AML-193 (cell line): Measurements from ENCODE around the gene ZBTB16.

Experiments
- DNase-seq, 2 experiments: peaks; one replicate each; lab custom pipeline; 2025; lab: John Stamatoyannopoulos, UW

Gene ZBTB16

DNA sequence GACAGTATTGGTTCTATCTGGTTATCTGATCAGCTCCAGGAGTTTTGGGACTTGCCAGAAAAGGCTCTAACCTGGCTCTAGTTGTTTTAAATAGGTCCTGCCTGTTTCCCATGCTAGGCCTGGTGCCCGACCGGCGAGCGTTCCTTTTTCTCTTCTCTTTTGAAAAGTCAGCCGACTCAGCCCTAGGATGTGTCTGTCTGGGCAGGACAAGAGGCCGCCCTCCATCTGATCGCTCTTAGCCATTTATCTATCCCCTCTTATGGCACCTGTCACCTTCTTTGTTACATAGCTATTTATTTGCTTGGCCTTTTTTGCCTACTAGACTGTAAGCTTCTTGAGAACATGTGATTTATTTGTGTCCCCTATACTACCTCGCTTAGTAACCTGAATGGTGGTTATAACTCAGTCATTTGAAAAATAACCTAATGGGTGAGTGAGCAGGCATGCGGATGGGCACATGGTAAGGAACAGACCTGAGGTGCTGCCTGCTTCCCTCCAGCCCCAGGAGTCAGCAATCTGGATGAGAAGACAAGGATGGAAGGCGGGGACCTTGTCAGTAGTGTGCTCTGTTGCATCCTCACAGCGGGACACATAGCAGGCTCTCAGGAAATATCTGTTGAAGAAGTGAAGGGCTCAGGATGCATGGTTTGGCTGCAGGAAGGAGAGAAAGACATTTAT lies 108.4 kb downstream of the ZBTB16 start:
- no peak for DNase-seq

DNA sequence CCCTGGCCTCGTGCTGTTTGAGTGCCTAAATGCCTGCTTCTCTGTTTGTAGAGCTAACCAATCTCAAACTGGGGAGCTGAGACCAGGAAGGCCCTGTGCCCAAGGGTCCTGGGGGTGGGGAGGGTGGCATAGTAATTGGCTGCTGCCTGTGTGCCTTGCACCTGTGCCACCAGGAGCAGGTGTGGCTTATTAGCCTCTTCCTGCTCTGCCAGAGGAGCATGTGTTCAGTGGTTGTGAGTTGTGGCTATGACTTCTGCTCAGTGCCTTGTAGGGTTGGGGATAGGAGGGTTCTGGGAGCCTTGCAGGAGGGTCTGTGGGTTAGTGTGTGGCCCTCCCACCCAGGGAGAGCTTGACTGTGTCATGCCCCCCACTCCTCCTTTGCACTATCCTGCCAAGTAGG lies 109.2 kb downstream of the ZBTB16 start:
- no peak for DNase-seq

DNA sequence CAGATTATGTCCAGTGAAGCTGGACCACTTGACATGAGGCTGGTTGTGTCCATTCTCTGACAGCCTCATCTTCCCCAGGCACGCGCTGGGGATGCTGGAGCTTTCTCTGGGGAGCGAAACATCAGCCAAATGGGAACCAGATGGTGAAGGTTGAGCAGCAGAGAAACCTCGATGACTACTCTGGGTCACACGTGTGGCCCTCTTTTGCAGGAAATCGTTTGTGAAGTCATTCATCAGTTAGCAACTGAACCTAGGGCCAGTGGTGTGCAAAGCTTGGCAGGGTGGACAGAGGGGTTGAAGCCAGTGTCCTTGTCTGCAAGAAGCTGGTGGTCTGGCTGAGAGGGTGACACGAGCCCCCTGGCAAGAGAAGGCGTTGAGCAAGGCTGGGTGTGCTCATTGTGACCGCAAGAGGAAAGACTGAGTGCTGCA lies 109.8 kb downstream of the ZBTB16 start:
- no peak for DNase-seq

DNA sequence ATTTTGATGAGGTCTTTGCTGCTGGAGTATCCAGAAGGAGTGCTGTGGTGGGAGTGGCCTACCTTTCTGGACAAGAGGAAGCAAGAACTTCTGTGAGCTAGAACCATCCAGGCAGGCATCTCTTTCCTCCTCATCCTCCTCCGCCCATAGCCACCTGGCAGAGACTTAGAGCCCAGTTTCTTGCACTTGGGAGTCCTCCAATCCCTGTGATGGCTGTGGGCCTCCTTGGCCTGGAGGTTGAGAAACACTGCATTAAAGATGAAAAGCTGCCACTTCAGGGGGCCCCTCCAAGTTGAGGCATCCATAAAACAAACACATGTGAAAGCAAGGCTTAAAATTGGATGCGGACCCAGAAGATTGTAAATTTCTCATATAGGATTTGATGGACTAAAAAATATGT lies 110.3 kb downstream of the ZBTB16 start:
- DNase-seq: no peak

DNA sequence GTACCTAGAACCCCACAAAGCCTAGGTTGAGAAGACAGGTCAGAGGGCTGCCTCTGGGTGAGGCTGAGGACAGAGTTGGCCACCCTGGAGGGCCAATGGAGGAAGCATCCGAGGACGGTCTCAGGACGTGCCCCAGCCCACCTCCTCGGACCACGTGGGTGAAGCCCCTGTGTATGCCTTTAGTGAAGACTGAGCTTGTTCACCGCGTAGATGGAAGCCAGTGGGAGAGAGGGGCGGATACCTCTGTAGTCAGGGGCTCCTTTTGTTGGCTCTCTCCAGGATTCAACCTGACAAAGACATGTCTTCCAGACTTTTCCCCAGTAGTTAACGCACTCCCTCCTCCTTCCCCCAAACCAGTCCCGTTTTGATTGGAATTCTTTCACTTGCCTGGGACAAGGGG lies 110.7 kb downstream of the ZBTB16 start:
- no peak for DNase-seq

DNA sequence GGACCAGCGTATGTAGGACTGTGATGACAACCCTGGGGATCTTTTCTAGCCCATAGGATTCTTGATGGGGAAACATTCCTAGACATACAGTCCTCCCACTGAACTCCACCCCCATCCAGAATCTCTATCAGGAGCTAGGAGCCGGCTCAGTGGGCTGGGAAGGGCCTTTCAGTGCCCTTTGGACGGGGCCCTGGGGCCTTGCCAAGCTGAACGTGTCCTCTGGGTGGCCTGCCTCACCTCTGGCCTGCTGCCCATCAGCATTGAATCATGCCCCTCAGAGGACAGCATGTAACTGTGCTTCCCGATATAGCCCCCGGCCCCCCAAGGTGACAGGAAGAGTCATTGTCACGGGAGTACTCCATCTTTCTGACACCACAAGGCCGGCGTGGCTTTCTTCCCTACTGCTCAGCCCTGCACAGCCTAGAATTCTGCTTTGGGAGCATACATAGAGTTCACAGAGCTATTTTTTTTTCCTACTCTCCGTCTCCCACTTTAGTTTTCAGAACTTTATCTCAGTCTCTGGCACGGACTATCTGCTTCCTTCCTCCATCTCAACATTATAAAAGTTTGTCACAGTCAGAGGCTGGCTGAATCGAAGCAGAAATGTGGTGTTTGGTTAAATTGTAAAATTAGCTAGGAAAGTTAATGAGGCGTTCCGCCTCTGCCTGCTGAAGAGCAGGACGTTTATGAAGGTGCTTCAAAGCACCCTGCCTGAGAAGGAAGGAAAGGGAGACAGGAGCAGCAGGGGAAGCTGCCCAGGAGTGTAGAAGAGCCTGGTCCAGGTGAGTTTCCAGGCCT lies 111.9 kb downstream of the ZBTB16 start:
- DNase-seq: no peak

DNA sequence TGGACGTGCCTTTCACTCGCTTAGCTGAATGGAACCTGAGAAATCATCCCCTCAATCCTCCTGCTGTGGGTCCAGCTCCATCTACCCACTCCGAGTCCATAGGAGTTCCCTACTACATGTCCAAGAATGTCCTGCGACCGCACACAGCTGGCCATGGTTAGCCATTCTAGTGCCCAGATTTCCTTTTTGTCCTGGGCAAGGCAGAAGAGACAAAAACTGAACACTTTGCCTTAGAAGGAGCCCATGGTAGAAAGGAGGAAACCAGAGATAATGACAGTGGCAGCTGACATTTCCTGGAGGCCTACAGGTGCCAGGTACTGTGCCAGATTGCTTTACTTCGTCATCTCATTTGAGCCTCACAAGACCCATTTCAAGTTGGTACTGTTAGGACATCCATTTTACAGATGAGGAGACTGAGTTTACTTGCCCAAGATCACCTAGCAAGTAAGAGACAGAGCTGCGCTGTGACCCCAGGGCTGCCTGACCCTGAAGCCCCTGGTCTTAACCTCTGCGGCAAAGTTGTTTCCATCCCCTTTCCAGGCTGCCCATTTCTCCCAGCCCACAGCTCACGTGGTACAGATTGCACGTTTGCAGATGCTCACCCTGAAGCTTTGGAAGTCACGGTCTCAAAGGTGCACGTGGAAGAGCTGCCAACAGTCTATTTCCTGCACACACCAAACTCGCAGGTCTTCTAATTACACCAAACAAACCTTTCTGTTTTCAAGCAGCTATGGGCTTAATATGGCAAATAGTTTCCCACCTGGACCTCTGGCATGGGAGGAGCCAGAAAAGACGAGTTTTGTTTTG lies 112.7 kb downstream of the ZBTB16 start:
- no peak for DNase-seq

DNA sequence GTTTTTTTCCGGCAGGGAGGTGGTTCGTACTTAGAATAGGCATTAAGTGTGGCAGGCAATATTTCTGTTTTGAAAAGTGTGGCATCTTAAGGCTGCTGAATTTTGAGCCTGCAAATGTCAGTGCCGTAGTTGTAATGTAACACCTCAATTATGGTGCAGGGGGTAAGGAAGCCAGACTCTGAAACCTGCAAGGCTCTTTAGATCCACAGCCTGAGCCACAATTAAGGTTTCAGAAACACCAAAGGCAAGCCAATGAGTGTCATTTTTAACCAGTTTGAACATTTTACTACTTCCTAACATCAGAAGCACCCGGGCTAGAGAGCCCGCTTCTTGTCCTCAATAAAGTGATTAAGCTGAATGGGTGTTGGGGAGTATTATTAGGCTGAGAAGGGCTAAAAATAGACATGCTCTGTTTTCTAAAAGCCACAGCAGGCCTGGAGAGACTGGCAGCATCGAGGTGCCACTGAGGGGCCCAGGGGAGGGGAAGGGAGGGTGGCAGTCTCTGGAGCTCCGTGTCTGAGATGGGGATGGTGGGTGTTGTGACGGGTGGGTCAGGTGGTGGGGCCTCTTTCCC lies 113.4 kb downstream of the ZBTB16 start:
- DNase-seq: no peak

DNA sequence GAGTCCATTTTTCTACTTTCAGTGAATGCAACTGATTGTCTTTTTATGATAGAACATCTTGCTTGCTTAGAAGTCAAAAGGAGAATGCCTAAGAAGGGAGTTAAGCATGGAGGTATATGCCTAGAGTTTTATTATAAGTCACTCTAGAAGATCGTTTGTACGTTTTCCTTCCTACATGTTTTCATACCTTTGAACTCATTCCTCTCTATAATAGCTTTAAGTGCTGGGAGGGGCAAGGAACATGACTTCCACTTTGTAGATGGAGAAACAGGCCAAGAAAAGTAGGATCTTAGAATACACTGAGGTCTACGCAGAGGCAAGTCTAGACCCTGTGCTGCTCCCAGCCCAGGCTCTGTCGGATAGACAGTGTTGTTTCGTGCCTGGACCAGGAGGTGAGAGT lies 114.3 kb downstream of the ZBTB16 start:
- DNase-seq: no peak

DNA sequence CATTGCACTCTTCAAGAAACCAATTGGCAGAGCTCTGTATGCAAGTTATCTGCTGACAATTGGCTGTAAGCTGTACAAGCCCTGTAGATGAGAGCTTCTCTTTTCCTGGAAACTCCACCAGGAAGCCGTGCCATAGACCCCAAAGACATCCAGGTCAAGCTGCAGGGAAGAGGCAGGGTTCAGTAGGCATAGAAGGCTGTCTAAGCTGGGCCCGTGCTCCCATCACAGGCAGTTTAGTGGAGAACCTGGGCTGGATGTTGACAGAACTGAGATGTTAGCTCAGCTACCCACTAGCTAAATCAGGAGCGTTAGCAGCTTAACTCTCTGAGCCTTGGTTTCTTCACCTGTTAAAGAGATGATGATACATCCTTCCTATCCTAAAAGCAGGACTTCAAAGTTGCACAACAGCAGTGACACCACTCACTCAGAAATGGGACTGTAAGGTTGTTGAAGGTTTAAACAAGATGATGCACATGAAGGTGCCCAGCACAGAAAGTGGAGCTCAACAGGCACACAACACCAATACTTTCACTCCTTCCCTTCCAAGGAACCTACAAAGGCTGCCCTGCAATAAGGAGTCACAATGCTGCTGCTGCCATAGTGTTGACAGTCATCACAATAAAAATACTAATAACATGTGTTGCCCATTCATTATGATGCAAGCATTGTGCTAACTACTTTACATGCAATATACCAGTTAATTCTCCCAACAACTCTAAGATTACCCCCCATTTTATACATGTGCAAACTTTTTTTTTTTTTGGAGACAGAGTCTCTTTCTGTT lies 115.4 kb downstream of the ZBTB16 start:
- DNase-seq: no peak

DNA sequence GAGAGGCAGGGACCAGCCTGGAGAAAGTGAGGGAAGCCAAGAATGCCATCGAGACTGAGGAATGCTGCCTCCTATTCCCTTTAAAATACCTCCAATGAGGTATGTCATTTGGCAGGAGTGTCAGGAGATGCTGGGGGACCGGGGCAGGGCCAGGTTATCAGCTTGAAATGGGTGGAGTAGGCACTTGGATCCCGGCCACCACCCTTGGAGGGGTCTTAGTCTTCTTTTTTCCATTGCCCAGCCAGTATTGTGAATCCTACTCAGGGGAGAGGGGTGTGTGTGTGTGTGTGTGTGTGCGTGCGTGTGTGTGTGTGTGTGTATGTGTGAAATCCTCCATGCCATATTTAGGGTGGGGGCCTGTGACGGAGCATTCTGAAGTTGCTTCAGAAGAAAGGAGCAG lies 116.2 kb downstream of the ZBTB16 start:
- DNase-seq: no peak

DNA sequence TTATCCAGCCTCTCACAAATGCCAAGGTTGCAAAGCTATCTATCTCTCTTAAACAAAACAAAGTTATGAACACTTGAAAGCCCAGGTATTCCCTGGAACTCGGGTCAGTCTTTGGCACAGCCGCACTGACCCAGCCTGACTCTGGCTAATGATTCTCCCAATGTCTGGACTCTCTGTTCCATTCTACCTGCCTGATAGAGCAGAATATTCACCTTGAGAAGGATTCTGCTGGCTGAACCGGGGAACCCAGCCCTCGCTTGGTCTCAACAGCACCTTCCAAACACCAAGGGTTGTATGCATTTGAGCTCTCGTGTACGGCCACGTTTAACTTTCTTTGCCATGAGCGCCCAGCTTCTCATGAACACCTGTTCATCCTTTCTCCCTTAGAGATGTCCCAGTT lies 116.8 kb downstream of the ZBTB16 start:
- no peak for DNase-seq

DNA sequence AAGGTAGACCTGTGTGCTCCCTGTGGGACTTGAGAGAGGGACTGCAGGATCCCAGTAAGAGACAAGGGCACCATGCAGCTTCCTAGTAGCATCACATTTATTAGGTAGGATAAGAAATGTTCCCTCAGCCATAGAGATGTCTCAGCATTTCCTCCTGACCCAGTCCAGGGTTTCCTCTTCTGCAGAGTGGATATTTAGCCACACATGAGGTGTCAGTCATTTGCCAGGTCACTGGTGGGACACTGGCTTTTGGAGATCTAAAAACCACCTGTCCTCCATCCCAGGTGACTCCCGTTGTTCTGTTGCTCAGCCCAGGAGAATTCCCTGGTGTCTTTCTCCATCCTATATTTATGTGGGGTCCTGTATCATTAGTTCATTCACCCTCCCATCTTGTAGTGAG lies 119.1 kb downstream of the ZBTB16 start:
- no peak for DNase-seq

DNA sequence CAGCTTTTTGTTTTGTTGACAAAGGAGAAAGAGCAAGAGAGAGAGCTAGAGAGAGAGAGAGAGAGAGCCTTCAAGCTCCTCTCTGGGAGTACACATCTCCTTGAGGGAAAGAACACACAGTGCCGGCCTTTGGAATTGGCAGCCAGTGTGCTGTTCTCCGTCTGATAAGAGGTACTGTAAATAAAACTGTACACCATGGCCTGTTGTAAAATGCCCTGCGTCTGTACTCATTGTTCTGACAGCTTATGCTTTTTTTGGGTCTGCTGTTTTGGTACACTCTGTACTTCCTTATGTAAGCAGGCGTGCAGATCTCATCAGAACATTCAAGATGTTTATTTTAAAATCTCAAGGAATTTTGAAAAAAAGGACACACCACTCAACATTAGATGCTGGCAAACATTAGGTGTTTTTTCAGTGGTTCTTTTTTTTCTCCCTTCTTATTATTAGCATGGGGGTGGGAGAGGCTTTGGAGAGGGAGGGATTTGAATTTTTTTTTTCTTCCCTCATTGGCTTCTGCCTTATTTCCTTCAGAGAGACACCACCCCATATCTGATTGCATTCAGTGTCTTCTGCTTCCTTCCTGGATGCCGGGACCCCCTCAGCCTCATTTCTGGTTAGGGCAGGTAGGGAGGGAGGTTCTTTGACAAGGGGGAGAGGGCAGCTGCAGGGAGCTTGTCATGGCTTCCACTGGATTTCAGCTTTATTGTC lies 119.9 kb downstream of the ZBTB16 start:
- no peak for DNase-seq

DNA sequence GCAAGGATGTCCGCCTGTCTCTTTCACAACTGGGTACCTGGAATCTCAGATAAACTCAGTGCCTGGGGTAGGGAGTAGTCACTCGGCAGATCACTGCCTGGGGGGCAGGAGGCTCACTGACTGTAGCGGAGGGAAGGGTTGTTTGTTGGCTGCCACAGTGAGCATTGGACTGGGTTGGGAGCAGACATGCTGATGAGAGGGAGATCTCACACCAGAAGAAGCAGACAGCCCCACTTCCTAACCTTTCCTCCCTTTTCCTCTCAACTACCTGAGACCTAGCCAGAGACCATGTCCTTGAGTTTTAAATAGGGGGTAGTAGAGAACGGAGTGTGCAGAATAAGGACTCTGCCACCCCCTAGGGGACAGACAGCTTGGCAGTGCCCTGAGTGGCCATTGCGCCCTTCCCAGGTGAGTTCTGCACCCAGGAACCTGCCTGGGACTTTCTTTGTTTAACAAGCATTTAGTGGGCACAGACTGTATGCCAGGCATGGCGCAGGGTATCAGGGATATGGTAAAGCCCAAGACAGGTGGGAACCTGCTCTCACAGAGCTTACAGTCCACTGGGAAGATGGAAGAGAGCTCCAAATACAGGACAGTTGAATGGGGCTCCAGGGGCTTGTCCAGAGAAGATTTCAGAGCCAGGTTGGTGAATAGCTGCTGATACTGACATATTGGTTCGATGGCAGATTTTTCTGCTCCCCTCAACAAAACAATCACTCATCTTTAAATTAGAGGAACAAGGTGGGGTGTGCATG lies 121.0 kb downstream of the ZBTB16 start:
- DNase-seq: no peak

DNA sequence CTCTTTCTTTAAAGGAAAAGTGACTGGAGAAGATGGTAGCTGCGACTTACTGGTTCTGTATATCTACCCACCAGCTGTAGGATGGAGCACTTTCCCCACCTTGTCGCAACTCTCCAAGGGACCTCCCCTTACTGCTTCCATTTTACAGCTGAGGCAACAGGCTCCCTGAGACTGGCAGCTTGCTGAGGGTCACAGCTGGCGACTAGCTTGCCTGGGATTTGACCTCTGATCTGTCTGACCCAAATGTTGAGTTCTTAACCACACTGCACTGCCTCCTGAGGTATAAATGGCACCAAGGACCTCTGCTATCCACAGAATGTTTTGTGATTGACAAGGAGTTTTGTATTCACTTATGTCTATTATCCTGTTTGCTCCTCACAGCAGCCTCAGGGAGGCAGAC lies 121.7 kb downstream of the ZBTB16 start:
- no peak for DNase-seq

DNA sequence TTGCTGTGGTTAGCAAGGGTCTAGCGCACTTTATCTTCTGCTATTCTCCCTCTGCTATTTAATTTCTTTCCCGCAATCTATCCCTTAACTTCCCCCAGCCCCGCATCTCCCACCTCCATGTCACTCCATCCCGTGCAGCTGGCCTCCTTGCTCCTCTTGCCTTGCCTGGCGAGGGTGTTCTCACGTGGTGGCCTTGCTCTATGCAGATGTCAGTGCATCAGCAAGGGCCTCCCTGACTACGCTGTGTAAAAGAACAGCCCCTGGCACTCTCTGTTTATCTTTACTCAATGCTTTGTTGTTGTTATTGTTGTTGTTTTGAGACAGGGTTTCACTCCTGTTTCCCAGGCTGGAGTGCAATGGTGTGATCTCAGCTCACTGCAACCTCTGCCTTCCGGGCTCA lies 122.2 kb downstream of the ZBTB16 start:
- no peak for DNase-seq

DNA sequence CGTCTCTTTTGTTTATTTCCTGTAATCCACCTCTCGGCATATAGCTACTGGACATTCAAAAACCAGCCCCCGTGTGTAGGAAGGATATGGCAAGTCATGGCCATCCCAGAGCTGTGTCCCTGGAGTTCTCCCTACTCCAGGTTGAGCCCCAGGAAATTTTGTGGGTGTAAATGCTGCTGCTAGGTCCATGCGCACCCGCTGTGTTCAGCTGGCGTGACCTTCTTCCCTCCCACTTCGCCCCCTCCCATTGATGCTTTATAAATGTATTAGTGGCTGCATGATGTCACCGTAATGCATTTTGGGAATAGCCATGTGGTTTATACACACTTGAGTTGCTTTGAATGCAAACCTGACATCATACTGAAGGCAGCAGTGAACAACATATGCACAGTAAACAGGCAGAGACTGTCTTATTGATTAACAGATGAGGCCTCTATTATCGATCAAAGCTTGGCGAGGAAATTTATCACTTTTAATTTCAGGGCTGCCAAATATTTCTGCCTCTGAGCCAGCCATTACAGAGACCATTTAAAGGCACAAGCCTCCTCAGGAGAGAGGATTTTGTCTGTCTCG lies 123.0 kb downstream of the ZBTB16 start:
- DNase-seq: no peak

DNA sequence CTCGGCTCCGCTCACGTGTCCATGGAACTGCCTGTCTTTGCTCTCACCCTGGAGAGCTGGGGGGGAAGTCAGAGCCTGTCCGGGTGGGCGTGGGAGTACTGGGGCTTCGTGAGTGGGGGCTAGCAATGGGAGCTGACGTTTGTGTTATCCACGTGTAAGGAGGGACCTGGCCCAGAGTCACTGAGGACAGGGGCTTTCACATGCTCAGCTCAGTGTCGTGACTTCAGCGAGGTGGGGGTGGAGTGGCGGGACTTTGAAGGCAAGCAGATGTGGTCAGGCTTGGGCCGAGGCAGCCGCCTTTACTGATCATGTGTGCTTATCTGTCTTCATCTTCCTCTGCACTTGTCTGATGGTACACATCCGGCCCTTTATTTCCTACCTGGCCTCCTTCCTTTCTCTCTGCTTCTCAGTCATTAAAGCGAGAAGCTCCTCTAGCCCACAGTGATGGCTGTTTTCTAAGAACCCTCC lies 123.6 kb downstream of the ZBTB16 start:
- no peak for DNase-seq

DNA sequence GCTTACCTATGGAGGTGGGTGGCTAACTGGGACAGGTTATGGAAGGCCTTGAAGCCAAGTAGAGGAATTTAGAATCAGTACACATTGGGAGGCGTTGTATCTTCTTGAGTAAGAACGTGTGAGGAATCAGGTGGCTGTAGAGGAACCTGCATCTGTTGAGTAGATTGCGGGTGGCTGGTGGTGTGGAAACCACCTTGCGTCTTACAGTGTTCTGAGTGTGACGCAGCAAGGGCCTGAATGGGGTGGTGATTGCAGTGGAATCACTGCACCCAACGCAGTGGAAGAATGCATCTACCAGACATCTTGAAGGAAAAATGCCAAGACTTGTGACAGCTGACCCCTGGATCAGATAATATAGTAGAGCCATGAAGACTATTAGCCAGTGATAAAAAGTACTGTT lies 125.9 kb downstream of the ZBTB16 start:
- no peak for DNase-seq
